GM21737 (cell line): ENCODE results near the gene HOXD8.

ENCODE experiments used
- ATAC-seq: cut with Tn5 transposase; IDR thresholded peaks from one replicate; pipeline ENCODE4 v1.9.1; 2021; ENCODE audit warnings: mild to moderate bottlenecking, moderate library complexity; ENCODE audit not compliant: unreplicated experiment

Gene HOXD8

DNA sequence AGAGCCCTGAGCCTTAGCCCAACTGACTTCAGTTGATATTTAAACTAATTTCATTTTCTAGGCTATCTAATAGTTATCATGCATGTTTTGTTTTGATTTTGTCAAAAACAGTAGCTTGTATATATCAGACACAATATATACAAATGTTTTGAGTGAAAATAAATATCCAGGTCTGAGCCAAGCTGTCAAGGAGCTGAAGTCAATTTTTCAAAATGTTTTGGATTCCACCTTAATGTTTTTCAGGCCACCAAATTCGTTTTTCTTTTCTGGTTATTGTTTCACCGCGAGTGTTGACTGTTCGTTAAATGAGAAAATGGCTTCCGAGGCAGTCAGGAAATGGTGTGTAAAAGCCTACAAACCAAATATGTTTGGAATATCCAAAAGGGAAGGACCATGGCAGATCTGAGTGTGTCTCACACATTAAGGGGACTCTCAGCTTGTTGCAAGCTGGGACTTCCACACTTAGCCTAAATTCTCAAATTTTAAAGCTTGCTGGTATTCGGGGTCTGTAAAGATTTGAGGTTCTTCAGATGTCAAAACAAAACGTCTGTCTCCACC is 27.1 kb upstream of the HOXD8 start:
- ATAC-seq: no peak

DNA sequence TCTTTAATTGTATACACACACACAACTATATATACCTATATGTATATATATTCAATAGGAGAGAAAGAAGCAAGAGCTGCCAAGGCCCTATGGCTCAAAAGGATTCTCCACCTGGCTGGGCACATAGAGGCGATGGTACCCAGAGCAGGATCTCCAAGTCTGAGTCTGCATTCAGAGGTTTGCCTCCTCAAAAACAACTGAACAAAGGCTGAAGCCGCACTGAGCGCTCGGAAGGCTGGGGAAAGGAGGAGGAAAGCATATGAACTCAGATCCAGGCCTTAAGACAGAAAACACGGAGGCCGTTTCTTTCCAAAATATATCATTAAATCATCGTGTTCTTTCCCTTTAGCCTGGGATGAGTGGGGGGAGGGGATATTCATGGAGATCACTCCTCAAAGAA is 26.3 kb upstream of the HOXD8 start:
- no peak for ATAC-seq

DNA sequence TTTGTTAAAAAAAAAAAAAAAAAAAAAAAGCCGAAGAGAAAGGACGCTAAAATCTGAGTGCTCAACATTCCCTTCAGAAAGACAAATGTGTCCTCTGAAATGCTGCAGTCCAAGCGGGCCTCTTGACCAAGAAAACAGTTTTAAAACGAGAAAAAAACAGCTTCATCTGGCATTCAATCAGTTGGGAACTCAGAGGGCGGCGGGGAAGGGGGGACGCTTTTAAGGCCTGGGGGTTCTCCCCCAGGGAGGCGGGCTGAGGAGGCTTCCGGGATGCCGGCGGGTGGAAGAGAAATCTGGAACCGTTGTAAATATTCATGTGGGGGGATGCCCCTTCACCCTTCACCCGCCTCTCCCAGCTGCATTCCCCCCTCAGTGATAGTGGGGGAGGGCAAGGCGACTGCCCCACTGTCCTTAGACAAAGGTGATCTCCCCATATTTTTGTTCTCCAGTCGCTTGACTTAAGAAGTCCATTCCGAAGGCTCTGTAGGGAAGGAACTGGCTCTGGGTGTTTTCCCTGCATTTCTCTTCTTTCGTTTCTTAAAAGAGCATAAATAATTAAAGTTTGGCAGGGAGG is 25.7 kb upstream of the HOXD8 start:
- no peak for ATAC-seq

DNA sequence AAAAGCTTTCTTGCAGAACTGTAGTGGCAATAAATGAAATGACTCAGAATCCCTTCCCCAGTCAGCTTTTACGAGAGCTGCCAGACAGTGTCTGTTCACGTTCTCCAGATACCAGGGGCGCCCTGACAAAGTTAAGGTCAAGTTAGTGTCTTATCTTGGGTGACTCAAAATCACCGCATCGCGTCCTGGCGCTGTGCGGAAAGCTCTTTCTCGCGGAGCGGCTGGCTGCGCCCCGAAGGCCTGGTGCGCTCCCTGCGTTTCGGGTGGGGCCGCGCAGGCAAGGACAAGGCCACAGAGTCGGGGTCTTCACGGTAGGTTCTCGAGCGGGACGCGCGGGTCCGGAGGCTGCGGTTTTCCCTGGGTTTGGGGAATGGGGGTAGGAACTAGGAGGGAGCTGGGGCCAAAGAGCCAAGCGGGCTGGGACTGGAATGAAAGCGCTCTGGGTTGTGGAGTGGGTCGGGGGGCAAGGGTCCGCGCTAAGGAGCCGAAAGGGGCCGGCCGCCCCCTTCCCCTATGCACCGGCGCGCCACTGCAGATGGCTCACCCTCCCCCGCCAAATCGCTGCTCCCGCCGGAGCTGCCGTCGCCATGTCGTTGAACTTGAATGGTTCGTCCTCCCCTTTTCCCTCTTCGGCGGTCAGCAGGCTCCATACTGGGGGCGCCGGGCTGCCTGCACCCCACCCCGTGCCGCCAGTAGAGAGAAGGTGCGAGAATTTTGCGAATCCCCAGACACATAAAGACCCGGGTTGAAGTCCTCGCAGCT is 25.0 kb upstream of the HOXD8 start:
- ATAC-seq: no peak

DNA sequence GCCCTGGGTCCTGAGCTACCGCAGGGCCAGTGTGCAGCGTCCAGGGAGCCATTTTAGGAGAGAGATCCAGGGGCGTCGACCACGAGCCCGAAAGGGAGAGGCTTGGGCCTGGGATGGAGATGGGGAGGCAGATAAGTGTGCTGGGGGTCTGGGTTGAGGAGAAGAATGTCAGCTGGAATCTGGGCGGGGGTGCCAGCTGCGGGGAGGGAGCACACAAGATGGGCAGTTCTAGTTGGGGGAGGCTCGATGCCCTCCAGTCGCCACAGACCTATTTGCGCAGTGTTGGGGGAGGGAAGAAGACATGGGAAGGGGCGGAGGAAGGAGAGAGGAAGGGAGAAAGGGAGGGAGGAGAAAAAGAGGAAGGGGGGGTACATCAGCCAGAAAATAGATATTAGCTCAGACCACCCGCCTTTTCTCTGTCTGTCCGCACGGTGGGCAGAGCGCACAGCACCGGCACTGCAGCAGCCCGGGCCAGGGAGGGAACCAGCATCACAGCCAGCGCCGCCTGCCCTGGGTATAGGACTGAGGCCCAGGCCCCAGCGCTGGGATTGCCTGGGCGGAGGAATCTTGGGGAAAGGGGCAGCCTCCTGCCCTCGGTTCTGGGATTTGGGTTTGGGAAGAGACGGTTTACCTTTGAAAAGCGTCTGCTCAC is 24.3 kb upstream of the HOXD8 start:
- no peak for ATAC-seq

DNA sequence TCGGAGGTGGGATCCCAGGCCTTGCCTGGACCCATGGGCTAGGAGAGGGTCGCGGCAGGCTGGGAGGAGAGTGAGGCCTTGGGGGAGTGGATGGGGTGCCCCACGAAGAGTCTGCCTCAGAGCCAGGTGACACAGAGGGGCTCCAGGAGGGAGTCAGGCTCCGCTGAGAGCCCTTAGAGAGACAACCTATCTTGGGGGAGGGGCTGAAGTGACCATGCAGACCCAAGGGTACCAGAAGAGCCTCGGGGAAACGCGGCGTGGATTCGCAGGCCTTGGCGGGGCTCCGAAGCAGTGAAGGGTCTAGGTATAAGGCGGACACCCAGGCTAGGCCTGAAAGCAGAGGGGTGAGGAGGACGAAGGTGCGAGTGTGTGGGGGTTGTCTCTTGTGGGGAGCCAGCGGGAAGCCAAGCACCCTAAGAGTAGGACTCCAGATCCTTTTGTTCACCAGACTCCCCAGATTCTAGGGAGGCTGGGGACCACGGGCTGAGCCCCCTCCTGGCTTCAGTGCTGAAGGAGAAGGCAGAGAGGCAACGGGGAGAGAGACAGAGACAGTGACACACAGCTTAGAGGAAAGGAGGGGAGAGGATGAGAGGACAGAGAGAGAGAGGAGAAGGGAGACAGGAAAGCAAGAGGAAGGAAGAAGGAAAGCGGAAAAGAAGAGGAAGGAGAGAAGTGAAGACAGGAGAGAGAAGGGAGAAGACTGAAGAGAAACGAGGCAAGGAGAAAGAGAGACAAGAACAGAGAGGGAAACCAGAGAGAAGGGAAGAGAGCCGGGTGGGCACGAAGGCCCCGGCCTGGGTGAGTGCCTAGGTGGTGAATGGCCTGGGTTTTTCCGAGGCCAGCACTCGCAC is 23.6 kb upstream of the HOXD8 start:
- no peak for ATAC-seq

DNA sequence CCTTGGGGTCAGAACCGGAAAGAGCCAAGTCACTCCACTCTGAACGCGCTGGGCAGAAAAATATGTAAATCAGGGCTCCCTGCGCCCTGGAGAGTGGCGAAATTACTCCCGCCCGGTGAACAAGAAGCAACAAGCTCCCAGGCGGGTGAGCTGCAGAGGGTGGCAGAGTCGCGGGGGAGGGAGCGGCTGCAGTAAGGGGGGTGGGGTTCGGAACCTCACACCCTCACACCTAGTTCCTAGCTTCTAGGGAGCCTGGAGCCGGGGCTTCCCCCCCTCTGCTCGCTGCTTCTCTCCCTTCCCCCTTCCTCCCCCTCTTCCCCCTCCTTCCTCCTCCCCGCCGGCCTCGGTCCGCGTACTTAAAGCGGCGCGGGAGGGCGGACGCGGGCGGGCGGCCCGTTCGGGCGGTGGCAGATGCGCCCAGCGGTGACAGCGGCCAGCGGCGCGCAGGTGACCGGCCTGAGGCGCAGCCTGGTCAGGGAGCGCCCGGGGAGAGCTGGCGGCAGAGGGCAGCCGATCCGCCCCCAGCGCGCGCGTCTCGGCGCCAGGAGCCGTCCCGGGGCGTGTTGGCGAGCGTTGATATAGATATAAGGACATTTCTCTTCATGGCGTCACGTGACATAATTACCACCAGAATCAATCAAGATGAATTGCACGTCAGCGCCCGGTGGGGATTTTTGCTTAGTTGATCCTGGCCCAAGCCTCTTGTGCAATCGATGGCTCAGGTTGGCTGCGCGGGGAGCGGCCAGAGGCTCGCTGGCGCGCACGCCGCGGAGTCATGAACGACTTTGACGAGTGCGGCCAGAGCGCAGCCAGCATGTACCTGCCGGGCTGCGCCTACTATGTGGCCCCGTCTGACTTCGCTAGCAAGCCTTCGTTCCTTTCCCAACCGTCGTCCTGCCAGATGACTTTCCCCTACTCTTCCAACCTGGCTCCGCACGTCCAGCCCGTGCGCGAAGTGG is 22.6 kb upstream of the HOXD8 start, which contains the start of gene HOXD11:
Gene HOXD11 (plus strand): TSS at position 700 of the 959 bp plus-strand sequence. CDS start 76 bp downstream, at position 776.
- no peak for ATAC-seq

DNA sequence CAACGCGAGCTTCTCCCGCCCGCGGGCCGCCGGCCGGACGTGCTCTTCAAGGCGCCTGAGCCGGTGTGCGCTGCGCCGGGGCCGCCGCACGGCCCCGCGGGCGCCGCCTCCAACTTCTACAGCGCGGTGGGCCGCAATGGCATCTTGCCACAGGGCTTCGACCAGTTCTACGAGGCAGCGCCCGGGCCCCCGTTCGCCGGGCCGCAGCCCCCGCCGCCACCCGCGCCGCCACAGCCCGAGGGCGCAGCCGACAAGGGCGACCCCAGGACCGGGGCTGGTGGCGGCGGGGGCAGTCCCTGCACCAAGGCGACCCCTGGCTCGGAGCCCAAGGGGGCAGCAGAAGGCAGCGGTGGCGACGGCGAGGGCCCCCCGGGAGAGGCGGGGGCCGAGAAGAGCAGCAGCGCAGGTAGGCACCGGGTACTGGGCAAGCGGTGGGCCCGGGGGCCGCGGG is 21.7 kb upstream of the HOXD8 start:
- ATAC-seq: no peak

DNA sequence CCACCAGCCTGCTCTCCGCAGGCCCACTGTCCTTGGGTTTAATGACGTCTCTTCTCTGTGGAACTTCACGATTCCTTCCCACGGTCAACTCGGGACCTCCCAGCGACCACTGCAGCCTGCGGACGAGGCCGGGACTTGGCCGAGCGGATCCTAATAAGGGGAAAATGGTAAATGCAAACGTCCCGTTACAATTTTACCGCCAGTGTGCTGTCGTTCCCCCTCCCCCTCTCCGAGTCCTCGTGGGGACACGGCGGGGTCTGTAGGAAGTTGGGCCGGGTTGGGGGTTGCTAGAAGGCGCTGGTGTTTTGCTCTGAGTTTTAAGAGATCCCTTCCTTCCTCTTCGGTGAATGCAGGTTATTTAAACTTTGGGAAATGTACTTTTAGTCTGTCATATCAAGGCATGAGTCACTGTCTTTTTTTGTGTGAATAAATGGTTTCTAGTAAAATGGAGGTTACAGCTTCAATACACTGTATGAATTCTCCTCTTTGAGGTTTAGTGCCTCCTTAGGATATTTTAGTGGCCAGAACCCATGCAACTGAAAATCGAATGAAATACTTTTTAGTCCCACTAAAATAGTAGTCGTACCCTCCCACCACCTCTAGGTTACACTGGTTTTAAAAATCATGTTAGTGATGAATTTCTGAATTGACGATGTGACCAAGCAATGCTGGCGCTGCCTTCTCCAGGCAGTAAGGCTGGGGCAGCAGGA is 20.2 kb upstream of the HOXD8 start:
- ATAC-seq: no peak

DNA sequence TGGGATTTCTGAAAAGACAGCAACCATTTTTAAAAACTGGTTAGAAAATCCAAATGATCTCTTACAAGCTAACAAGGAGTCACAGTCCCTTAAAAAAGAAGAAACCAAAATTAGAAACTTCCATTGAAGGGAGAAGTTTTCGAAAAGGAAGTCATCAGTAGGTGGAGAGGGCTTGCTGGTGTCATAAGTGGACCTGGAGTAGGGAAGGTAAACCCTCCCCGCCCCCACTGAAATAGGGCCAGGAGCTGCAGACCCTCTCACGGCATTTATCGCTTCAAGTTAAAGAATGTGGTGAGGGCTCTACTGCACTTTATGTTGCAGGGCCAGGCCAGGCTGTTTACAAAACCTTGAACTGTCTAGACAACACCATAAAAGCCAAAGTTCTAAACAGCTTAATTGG is 19.6 kb upstream of the HOXD8 start:
- no peak for ATAC-seq

DNA sequence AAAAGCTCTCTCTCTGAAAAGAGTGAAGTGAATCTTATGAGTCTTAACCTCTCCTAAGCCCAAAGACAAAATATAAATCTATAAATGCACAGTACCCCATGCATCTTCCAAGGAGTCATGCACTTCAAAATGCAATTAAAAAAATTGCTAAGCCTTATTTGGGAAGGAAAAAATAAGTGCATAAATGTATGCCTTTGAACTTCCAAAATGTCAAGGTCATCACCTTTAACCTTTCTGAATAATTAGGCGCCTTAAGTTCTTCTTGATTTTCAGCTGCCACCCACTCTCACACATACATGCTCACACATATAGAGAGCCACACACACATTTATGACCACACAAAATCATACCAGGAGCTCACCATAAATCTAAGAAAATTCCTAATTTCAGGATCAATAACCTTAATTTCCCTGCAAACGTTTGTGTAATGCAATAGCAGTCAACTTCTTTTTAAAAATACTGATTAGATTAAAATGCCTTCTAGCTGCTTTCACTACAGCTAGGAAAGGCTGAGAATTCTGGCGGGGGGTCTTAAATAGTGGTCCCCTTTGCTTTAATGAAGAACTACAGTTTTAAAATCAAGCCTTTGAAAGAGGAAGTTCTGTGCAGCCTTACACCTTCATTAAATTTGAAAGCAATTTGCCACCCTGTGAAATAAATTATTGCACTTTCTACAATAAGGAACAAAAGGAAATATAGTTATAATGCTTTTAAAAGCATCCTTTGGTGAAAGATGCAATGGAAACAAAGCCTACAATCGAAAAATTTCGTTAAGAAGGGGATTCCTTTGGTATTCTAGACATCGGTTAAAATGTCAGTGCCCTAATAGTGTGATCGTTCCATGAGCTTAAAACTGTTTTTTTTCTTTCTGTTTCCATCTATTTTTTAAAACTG is 18.8 kb upstream of the HOXD8 start:
- no peak for ATAC-seq

DNA sequence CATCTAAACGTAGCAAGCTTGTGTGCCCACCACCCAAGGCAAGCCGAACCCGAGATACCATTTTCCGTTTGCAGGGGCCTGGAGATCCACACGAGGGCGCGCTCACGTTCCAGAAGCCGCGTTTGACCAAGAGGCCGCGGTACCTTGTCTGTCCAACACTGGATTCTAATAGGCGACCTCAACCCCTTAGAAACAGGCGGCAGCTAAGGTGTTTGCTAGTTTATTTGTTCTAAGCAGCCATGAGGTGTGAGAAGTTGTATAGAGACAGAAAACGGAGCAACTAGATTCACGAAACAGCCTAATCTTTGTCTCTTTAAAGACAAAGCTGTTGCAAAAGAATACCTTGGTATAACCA is 18.2 kb upstream of the HOXD8 start:
- ATAC-seq: no peak

DNA sequence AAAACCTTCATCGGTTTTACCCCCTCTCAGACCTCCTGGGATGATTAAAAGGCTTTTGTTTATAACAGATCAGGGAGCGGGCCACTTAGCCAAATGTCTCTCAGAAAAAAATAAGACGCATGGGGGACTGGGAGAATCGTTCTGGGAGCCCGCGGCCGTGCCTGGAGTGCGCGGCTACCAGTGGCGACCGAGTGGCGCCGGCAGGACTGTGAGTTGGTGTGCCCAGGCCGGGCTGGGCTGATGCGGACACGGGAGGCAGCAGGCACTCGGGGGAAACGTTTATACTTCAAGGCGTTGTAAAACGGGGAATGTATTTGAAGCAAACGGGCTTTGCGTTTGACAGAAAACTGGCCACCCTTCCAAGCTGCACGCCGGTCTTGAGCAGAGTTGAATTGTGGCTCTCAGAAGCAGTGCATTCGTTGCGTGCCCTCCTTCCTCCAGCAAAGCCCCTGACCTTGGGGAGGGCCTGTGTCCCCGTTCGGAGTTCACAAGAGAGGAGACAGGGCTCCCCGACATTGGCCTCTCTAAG is 17.6 kb upstream of the HOXD8 start:
- ATAC-seq: no peak

DNA sequence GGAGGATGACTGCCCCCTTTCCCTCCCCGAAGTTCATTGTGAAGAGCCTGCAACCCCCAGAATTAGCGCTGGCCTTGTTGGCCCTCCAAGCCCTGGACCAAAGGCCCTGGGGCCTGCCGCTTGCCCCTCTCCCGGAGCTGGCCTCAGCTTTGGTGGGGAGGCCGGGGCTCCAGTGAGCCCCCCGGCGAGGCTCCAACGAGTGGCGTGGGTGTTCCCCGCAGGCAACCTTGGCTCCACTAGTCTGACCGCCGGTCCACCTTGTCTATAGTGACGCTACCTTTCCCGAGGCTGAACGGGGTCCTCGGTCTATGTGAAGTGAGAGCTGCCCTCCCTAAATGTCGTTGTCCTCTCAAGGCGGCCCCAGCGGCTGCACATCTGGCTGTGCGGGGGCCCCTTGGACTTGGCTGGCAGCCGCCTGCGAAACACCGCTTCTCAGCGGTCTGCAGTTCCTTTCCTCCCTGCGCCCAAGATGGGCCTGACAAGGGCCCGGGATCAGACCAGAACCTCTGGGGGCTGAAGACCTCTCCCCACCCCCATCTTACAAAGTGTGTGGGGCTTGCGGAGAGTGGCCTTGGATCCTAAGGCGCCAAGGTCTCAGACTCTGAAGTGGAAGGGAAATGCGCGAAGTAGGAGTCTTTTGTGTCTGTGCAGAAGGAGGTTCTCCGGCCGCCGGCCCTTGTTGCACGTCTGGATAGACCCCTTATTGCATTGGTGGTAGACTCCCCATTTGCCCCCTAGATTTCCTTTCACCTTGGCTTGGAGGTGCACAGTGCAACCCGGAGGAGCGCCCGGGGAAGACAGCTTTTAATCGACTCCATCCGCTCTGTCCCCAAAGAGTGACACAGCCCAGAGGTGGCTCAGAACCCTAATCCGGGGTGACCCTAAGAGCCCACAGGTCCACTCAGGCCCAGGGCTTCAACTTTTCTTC is 16.9 kb upstream of the HOXD8 start:
- no peak for ATAC-seq

DNA sequence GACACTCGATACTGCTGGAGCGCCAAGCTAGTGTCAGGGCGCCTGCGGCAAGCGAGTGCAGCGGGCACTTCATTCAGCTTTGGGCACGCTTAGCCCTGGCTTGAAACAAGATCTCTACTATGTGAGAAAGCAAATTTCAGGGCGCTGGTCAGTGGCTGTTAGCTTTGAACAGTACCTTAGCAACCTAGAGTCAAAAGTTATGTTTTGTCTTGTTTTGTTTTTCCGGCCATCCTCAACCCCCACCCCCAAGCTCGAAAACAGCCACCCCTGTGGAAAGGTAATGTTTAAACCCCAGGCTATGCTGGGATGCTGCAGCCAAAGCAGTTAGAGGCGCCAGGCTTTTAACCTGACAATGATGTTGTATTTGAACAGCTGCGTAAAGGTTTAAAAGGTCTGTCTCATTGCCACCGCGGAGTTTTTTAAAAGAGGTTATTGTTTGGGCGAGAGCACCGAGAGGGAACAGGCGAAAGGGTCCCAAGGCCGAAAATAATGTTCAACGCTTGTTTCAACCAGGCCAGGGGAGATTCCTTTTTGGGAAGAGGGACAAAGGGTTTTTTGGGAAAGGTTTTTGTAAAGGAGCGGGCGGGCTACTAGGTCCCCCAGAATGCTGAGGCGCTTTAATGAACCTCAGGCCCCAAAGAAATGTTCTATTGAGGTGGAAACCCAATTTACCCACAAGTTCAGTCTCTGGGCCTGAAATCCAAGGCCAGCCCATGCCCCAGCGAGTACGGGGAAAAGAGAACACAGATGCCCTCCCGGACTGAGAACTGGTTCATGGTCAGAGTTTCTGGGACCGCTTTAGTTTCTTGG is 15.2 kb upstream of the HOXD8 start:
- no peak for ATAC-seq
